Fibroblast of lung (primary cell): ENCODE data around the gene CLCN7.

Source experiments
- CTCF ChIP-seq, 2 donors: IDR thresholded peaks in 1 of 2; conservative IDR thresholded peaks in 1 of 2; 1 replicate in 1 of 2; 2 replicates in 1 of 2; pipeline ENCODE4 v1.5.1; 2011 to 2012; ENCODE audit warnings: low read length in 2 of 2, control low read depth in 1 of 2, inconsistent platforms in 1 of 2, low read depth in 1 of 2, mild to moderate bottlenecking in 1 of 2
- EZH2 ChIP-seq: IDR thresholded peaks from 2 replicates; pipeline ENCODE4 v1.5.1; 2012; ENCODE audit warnings: low read length, control low read depth, mild to moderate bottlenecking; ENCODE audit errors: missing control alignments

DNA sequence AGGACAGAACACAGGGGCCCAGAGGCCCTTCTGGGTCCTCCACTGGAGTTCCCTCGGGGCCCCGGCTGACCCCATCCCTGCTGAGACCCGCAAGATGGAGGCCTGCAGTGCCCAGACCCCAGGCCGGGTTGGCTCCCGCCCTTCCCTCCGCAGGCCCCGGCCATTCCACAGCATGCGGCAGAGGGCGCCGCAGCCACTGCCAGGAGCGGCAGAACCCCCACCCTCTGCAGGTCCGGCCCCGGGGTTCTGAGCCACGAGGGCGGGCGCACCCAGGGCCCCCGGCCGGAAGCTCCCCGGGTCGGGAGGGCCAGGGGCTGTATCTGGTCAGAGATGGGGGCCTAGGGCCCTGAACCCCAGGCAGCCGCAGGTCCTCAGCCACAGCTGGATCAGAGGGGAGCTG lies 46.3 kb downstream of the CLCN7 start:
- TF ChIP-seq CTCF (conservative IDR thresholded peaks at IDR 0.05 in 1 of 2, IDR thresholded peaks at IDR 0.05 in 1 of 2; ENCODE audit: low read depth in 1 of 2, low read length in 2 of 2) = peak; percentile 10 to 23
- TF ChIP-seq EZH2 = no peak
